ENCODE measurements around the gene TMEM59L.

Gene TMEM59L

GRCh38 chr19:18609717-18610051 lies 3.0 kb upstream of the TMEM59L start:
- no peak for DNase-seq

GRCh38 chr19:18610245-18610555 lies 2.5 kb upstream of the TMEM59L start:
- no peak for DNase-seq

GRCh38 chr19:18610556-18611326 lies 1.9 kb upstream of the TMEM59L start:
- no peak for DNase-seq

- no peak for DNase-seq
Measured at GRCh38 chr19:18611327-18612050, 1.2 kb upstream of the TMEM59L start.

- DNase-seq, result no peak
Measured at GRCh38 chr19:18612051-18612771, 459 bp upstream of the TMEM59L start.

- DNase-seq, result no peak
Measured at GRCh38 chr19:18613589-18614234, 1.0 kb downstream of the TMEM59L start.

GRCh38 chr19:18616023-18616422 lies 3.4 kb downstream of the TMEM59L start:
- no peak for DNase-seq

GRCh38 chr19:18617562-18617961 lies 4.9 kb downstream of the TMEM59L start:
- DNase-seq, result no peak

- no peak for DNase-seq
Measured at GRCh38 chr19:18618236-18618635, 5.6 kb downstream of the TMEM59L start.

GRCh38 chr19:18620311-18620710 lies 7.6 kb downstream of the TMEM59L start:
- no peak for DNase-seq

- DNase-seq, result no peak
Measured at GRCh38 chr19:18620902-18621301, 8.2 kb downstream of the TMEM59L start.

- DNase-seq, result no peak
Measured at GRCh38 chr19:18626906-18627305, 14.2 kb downstream of the TMEM59L start.

GRCh38 chr19:18629166-18630088 lies 16.8 kb downstream of the TMEM59L start:
- DNase-seq, result no peak

GRCh38 chr19:18633321-18633720 lies 20.7 kb downstream of the TMEM59L start:
- no peak for DNase-seq

- no peak for DNase-seq
Measured at GRCh38 chr19:18634612-18635297, 22.1 kb downstream of the TMEM59L start.

GRCh38 chr19:18635831-18636182 lies 23.1 kb downstream of the TMEM59L start:
- DNase-seq, result no peak

- DNase-seq, result peak; percentile 98
Measured at GRCh38 chr19:18636183-18636968, 23.7 kb downstream of the TMEM59L start.

GRCh38 chr19:18636969-18637629 lies 24.4 kb downstream of the TMEM59L start, which contains the start of gene KLHL26:
Gene KLHL26 (plus strand): TSS chr19:18637028. CDS start chr19:18637055, 27 bp downstream.
- DNase-seq, result no peak

- no peak for DNase-seq
Measured at GRCh38 chr19:18637673-18638630, 25.3 kb downstream of the TMEM59L start.

Measured in CD4-positive, alpha-beta T cell treated with Interleukin-15 for 1 hour (primary cell).